Smooth muscle cell (in vitro differentiated cells): ENCODE measurements around the gene TIAM1. TPM values are rescaled to one million over a fixed set of nuclear protein-coding genes. Genes with fewer than 3 reads are reported as not detected.

Experiments
- DNase-seq: peaks from one replicate; lab custom pipeline; 2025; ENCODE audit not compliant: unreplicated experiment; lab: John Stamatoyannopoulos, UW
- H2AFZ ChIP-seq: fragments of 200-600 bp; sonication (generic); 2 replicates; pipeline ENCODE4 v1.6.0; 2016; ENCODE audit warnings: antibody characterized with exemption, low read depth, mild to moderate bottlenecking
- H3F3A ChIP-seq: fragments of 200-600 bp; sonication (generic); 2 replicates; pipeline ENCODE4 v1.6.0; 2017; ENCODE audit warnings: antibody characterized with exemption, low read depth
- H3K27ac ChIP-seq: fragments of 200-600 bp; sonication (generic); 2 replicates; pipeline ENCODE4 v1.5.1; 2016; ENCODE audit warnings: low read depth, mild to moderate bottlenecking
- H3K27me3 ChIP-seq: fragments of 200-600 bp; sonication (generic); 2 replicates; pipeline ENCODE4 v1.6.1; 2016; ENCODE audit warnings: low read depth, mild to moderate bottlenecking
- H3K36me3 ChIP-seq: fragments of 200-600 bp; sonication (generic); 2 replicates; pipeline ENCODE4 v1.5.1; 2016; ENCODE audit warnings: low read depth
- H3K4me1 ChIP-seq: fragments of 200-600 bp; sonication (generic); 2 replicates; pipeline ENCODE4 v1.5.1; 2016; ENCODE audit warnings: low read depth
- H3K4me2 ChIP-seq: fragments of 200-600 bp; sonication (generic); 2 replicates; pipeline ENCODE4 v1.6.0; 2016; ENCODE audit warnings: mild to moderate bottlenecking
- H3K4me3 ChIP-seq: fragments of 200-600 bp; sonication (generic); 2 replicates; pipeline ENCODE4 v1.5.1; 2016; ENCODE audit warnings: mild to moderate bottlenecking
- H3K79me2 ChIP-seq: fragments of 200-600 bp; sonication (generic); 2 replicates; pipeline ENCODE4 v1.6.0; 2016; ENCODE audit warnings: low read depth, mild to moderate bottlenecking
- H3K9ac ChIP-seq: fragments of 200-600 bp; sonication (generic); 2 replicates; pipeline ENCODE4 v1.6.0; 2016; ENCODE audit warnings: low read depth
- H3K9me3 ChIP-seq: fragments of 200-600 bp; sonication (generic); replicated peaks from 2 replicates; pipeline ENCODE4 v1.5.1; 2016; ENCODE audit warnings: low read depth
- H4K20me1 ChIP-seq: fragments of 200-600 bp; sonication (generic); 2 replicates; pipeline ENCODE4 v1.6.0; 2016; ENCODE audit warnings: low read depth
- WGBS: methylation state at CpG from one replicate; pipeline ENCODE4 v1.1.7; 2016; ENCODE audit warnings: low lambda C conversion rate; 5-methylcytosine and 5-hydroxymethylcytosine counted together
- polyA plus RNA-seq: library from polyadenylated mRNA; unstranded; fragments of >200 nt; fragmentation: Nextera tagmentation; extraction: Ambion mirVana; gene quantifications from 2 replicates; pipeline ENCODE4 v1.2.1, GENCODE V29; 2016
- total RNA-seq: library from RNA; depleted of rRNA; stranded (reverse); fragments of >200 nt; gene quantifications from 2 replicates; pipeline ENCODE4 v1.2.3, GENCODE V29; 2014
- TF ChIP-seq, protein P1 (sequence below): fragments of 200-600 bp; sonication (generic); IDR thresholded peaks from 2 replicates; pipeline ENCODE4 v1.5.1; 2017; ENCODE audit warnings: borderline replicate concordance, mild to moderate bottlenecking, antibody characterized with exemption; ENCODE audit not compliant: insufficient read depth, poor library complexity, severe bottlenecking

The TIAM1 gene
- total and polyA plus RNA-seq, 2 experiments from 2014 or later = 3.2 to 12.9 TPM

DNA sequence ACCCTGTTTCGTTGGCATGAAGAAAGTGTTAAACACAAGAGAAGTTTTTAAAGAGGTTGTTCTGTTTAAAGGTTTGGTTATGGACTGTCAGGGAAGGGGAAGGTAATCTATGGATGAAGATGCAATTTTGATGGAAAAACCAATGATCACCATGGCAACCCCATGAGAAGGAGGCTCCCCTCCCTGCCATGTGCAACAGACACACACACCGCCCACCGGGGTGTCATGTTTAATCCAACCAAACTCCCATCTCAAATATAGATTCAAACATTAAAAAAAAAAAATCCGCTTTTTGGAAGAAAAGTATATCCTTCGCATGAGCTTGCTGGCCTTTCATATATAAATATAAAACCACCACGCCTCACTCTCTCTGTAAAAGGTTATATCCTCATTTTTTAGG is 224.9 kb downstream of the TIAM1 start:
- H3K4me2 ChIP-seq = no peak overlapping the region
- 98% methylated on average over 6 of the region's 6 CpGs for WGBS
- H3K27me3 ChIP-seq = no peaks in the 10 kb centered on the region
- peaks cover 5% of the 10 kb centered on the region for H3K4me1 ChIP-seq
- no peak overlapping the region for H3K27ac ChIP-seq
- no peaks in the 10 kb centered on the region for H3K79me2 ChIP-seq
- H3K9me3 ChIP-seq = no peaks in the 10 kb centered on the region
- no peak overlapping the region for H2AFZ ChIP-seq
- peaks cover 6% of the 10 kb centered on the region for H3F3A ChIP-seq
- no peaks in the 10 kb centered on the region for H3K36me3 ChIP-seq
- TF ChIP-seq, protein P1, sequence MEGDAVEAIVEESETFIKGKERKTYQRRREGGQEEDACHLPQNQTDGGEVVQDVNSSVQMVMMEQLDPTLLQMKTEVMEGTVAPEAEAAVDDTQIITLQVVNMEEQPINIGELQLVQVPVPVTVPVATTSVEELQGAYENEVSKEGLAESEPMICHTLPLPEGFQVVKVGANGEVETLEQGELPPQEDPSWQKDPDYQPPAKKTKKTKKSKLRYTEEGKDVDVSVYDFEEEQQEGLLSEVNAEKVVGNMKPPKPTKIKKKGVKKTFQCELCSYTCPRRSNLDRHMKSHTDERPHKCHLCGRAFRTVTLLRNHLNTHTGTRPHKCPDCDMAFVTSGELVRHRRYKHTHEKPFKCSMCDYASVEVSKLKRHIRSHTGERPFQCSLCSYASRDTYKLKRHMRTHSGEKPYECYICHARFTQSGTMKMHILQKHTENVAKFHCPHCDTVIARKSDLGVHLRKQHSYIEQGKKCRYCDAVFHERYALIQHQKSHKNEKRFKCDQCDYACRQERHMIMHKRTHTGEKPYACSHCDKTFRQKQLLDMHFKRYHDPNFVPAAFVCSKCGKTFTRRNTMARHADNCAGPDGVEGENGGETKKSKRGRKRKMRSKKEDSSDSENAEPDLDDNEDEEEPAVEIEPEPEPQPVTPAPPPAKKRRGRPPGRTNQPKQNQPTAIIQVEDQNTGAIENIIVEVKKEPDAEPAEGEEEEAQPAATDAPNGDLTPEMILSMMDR = no peak
- H4K20me1 ChIP-seq = no peaks in the 10 kb centered on the region
- DNase-seq = no peak
- H3K4me3 ChIP-seq = no peak overlapping the region
- H3K9ac ChIP-seq = no peak overlapping the region

DNA sequence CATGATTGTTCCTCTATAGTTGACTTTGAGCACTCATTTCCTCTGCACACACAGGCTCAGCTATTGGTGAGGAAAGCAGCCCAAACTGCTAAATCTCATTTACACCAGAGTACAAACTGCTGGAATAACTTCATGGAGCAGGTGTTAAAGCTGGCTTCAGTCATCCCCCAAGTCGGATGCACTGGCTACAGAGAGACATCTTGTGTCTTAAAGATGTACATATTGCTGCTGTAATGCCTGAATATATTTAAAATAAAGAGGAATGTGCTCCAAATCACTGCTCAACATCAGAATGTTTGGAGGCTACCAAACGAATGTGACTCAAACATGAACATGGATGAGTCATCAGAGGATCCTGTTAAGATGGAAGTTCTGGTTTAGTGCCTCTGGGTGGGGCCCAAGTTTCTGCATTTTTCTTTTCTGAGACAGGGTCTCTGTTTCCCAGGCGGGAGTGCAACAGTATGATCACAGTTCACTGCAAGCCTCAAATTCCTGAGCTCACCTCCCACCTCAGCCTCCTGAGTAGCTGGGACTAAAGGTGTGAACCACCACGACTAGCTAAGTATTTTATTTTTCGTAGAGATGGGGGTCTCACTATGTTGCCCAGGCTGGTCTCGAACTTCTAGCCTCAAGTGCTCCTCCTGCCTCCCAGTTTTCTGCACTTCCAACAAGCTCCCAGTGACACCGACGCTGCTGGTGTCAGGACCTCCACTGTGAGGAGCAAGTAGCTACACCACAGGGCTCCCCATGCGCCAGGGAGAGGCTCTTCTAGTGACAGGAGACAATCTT is 226.7 kb downstream of the TIAM1 start:
- Histone ChIP-seq H3K9me3 (no peaks in the 10 kb centered on the region), H3F3A (peaks cover 6% of the 10 kb centered on the region), H3K4me1 (peaks cover 5% of the 10 kb centered on the region), H3K36me3 (no peaks in the 10 kb centered on the region), H3K79me2 (no peaks in the 10 kb centered on the region), H3K27me3 (no peaks in the 10 kb centered on the region), H3K4me2 (peak overlapping the region; percentile 62), H3K4me3 (no peak overlapping the region), H3K9ac (no peak overlapping the region), H3K27ac (peak overlapping the region; percentile 74), H4K20me1 (no peaks in the 10 kb centered on the region), H2AFZ (no peak overlapping the region)
- TF ChIP-seq, protein P1 = no peak
- WGBS = 64% methylated on average over 9 of the region's 9 CpGs
- DNase-seq = no peak

DNA sequence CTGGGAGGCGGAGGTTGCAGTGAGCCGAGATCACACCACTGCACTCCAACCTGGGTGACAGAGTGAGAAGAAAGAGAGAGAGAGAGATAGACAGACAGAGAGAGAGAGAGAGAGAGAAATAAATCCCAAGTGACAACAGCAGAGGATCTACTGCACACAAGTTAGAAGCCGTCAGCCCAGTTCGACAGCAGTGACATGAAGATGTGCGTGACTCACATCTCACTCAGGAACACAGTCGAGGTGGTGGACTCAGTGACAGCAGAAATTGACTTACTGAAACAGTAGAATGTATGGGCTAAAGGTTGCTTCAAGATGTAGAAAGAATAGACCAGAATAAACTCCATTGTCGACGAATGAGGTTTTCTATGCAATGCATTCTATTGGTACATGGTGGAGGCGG is 228.8 kb downstream of the TIAM1 start:
- no peak overlapping the region for H3K27ac ChIP-seq
- H3K4me3 ChIP-seq = no peak overlapping the region
- WGBS = 74% methylated on average over 9 of the region's 9 CpGs

More for the DNA sequence above, 228.8 kb downstream of the TIAM1 start:
- TF ChIP-seq, protein P1 = no peak
- H3K36me3 ChIP-seq = no peaks in the 10 kb centered on the region
- H3K4me2 ChIP-seq = no peak overlapping the region
- H4K20me1 ChIP-seq = no peaks in the 10 kb centered on the region
- peaks cover 5% of the 10 kb centered on the region for H3K4me1 ChIP-seq
- H3K27me3 ChIP-seq = no peaks in the 10 kb centered on the region
- H2AFZ ChIP-seq = no peak overlapping the region
- H3K79me2 ChIP-seq = no peaks in the 10 kb centered on the region
- no peak overlapping the region for H3K9ac ChIP-seq
- H3K9me3 ChIP-seq = no peaks in the 10 kb centered on the region
- DNase-seq = no peak
- peaks cover 6% of the 10 kb centered on the region for H3F3A ChIP-seq
